ENCODE data around the gene DRAP1. TPM values are rescaled to one million over a fixed set of nuclear protein-coding genes. Genes with fewer than 3 reads are reported as not detected.

Gene DRAP1
- total RNA-seq, 4 donors from 2014 or later, result 32.6 to 112 (median 57.5) TPM

- TF ChIP-seq POLR2A (IDR thresholded peaks at IDR 0.05) (no peak), CTCF (IDR thresholded peaks at IDR 0.05) (no peak)
- DNase-seq, result no peak
Measured at GRCh38 chr11:65934014-65934413, 14.8 kb downstream of the DRAP1 start.

GRCh38 chr11:65937766-65938165 lies 18.5 kb downstream of the DRAP1 start:
- H3K4me1 ChIP-seq, result no peaks in the 10 kb centered on the region
- H3K4me3 ChIP-seq, result no peak overlapping the region
- H3K9me3 ChIP-seq, result no peaks in the 10 kb centered on the region
- H3K27ac ChIP-seq, result no peak overlapping the region
- H3K27me3 ChIP-seq, result no peaks in the 10 kb centered on the region
- no peaks in the 10 kb centered on the region for H3K36me3 ChIP-seq
- TF ChIP-seq CTCF (IDR thresholded peaks at IDR 0.05) (no peak), POLR2A (IDR thresholded peaks at IDR 0.05) (no peak)
- no peak for DNase-seq

More at GRCh38 chr11:65934014-65934413, 14.8 kb downstream of the DRAP1 start:
- Histone ChIP-seq H3K27me3 (no peaks in the 10 kb centered on the region), H3K4me3 (no peak overlapping the region), H3K4me1 (no peaks in the 10 kb centered on the region), H3K36me3 (no peaks in the 10 kb centered on the region), H3K9me3 (no peaks in the 10 kb centered on the region), H3K27ac (no peak overlapping the region)

- Histone ChIP-seq H3K9me3 (no peaks in the 10 kb centered on the region), H3K36me3 (no peaks in the 10 kb centered on the region), H3K27me3 (no peaks in the 10 kb centered on the region), H3K27ac (no peak overlapping the region), H3K4me1 (no peaks in the 10 kb centered on the region), H3K4me3 (no peak overlapping the region)
- no peak for DNase-seq
- TF ChIP-seq POLR2A (IDR thresholded peaks at IDR 0.05), result no peak
- TF ChIP-seq CTCF (IDR thresholded peaks at IDR 0.05), result no peak
Measured at GRCh38 chr11:65941720-65942310, 22.6 kb downstream of the DRAP1 start.

GRCh38 chr11:65942531-65942930 lies 23.3 kb downstream of the DRAP1 start:
- TF ChIP-seq CTCF (IDR thresholded peaks at IDR 0.05), result no peak
- TF ChIP-seq POLR2A (IDR thresholded peaks at IDR 0.05), result no peak
- H3K9me3 ChIP-seq, result no peaks in the 10 kb centered on the region
- no peaks in the 10 kb centered on the region for H3K36me3 ChIP-seq
- no peak overlapping the region for H3K27ac ChIP-seq
- DNase-seq, result no peak
- no peaks in the 10 kb centered on the region for H3K27me3 ChIP-seq
- no peak overlapping the region for H3K4me3 ChIP-seq
- no peaks in the 10 kb centered on the region for H3K4me1 ChIP-seq

- Histone ChIP-seq H3K27me3 (no peaks in the 10 kb centered on the region), H3K9me3 (no peaks in the 10 kb centered on the region), H3K36me3 (no peaks in the 10 kb centered on the region), H3K4me3 (no peak overlapping the region), H3K4me1 (no peaks in the 10 kb centered on the region), H3K27ac (no peak overlapping the region)
- TF ChIP-seq CTCF (IDR thresholded peaks at IDR 0.05), result no peak
- no peak for TF ChIP-seq POLR2A (IDR thresholded peaks at IDR 0.05)
- no peak for DNase-seq
Measured at GRCh38 chr11:65944191-65944590, 25.0 kb downstream of the DRAP1 start.

- TF ChIP-seq CTCF (IDR thresholded peaks at IDR 0.05) (no peak), POLR2A (IDR thresholded peaks at IDR 0.05) (no peak)
- no peaks in the 10 kb centered on the region for H3K27me3 ChIP-seq
- H3K9me3 ChIP-seq, result no peaks in the 10 kb centered on the region
- no peaks in the 10 kb centered on the region for H3K36me3 ChIP-seq
- no peaks in the 10 kb centered on the region for H3K4me1 ChIP-seq
- no peak for DNase-seq
- no peak overlapping the region for H3K4me3 ChIP-seq
- no peak overlapping the region for H3K27ac ChIP-seq
Measured at GRCh38 chr11:65944767-65945166, 25.5 kb downstream of the DRAP1 start.
